Nephron progenitor cell (in vitro differentiated cells): ENCODE measurements around the gene ROR2.
A peak's percentile ranks its signal among the peaks of the same experiment; 100 is the strongest.

Source experiments
- DNase-seq: peaks from one replicate; pipeline ENCODE4 v3.0.0; 2021
- H3K27ac Mint-ChIP-seq: 2 replicates; pipeline ENCODE4 v1.8.0; 2021; ENCODE audit warnings: mild to moderate bottlenecking, moderate library complexity, mixed read lengths
- H3K27me3 Mint-ChIP-seq: 2 replicates; pipeline ENCODE4 v1.8.0; 2021; ENCODE audit warnings: mild to moderate bottlenecking, low read depth, mixed read lengths; ENCODE audit not compliant: poor library complexity
- H3K36me3 Mint-ChIP-seq: 2 replicates; pipeline ENCODE4 v1.8.0; 2021; ENCODE audit warnings: low read depth, mixed read lengths
- H3K4me1 Mint-ChIP-seq: 2 replicates; pipeline ENCODE4 v1.8.0; 2021; ENCODE audit warnings: mixed read lengths
- H3K4me3 Mint-ChIP-seq: 2 replicates; pipeline ENCODE4 v1.8.0; 2021; ENCODE audit warnings: mild to moderate bottlenecking, moderate library complexity, mixed read lengths
- H3K9me3 Mint-ChIP-seq: 2 replicates; pipeline ENCODE4 v1.8.0; 2021; ENCODE audit warnings: mild to moderate bottlenecking, moderate library complexity, mixed read lengths
- TF ChIP-seq, protein P1 (sequence below): fragments of 200-600 bp; sonication (generic); IDR thresholded peaks from 2 replicates; pipeline ENCODE4 v1.5.0; 2021; ENCODE audit warnings: antibody characterized with exemption

Gene ROR2

DNA sequence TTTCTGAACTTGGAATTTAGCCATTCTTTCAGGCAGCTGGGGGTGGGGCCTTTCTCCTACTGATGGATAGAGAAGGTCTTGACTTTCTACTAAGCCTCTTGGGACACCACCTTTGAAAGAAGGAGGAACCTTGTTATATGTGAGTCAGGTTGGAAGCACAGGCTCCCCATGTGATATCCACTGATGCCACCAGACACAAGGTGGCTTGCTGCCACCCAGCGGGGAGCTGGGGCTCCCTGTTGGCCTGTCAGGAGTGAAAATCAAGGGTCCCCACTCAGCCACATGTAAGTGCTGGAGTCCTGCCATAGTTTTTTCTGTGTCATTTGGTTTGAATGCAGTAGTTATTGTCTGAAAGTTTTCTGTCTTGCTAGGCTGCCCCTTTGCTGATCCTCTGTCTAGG lies 274.0 kb downstream of the ROR2 start:
- peaks cover 18% of the 10 kb centered on the region for H3K9me3 Mint-ChIP-seq
- peaks cover 26% of the 10 kb centered on the region for H3K4me1 Mint-ChIP-seq
- H3K27ac Mint-ChIP-seq, result no peak overlapping the region
- DNase-seq, result no peak
- H3K27me3 Mint-ChIP-seq, result peaks cover 12% of the 10 kb centered on the region
- TF ChIP-seq, protein P1, sequence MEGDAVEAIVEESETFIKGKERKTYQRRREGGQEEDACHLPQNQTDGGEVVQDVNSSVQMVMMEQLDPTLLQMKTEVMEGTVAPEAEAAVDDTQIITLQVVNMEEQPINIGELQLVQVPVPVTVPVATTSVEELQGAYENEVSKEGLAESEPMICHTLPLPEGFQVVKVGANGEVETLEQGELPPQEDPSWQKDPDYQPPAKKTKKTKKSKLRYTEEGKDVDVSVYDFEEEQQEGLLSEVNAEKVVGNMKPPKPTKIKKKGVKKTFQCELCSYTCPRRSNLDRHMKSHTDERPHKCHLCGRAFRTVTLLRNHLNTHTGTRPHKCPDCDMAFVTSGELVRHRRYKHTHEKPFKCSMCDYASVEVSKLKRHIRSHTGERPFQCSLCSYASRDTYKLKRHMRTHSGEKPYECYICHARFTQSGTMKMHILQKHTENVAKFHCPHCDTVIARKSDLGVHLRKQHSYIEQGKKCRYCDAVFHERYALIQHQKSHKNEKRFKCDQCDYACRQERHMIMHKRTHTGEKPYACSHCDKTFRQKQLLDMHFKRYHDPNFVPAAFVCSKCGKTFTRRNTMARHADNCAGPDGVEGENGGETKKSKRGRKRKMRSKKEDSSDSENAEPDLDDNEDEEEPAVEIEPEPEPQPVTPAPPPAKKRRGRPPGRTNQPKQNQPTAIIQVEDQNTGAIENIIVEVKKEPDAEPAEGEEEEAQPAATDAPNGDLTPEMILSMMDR, result no peak
- H3K4me3 Mint-ChIP-seq, result no peak overlapping the region
- no peaks in the 10 kb centered on the region for H3K36me3 Mint-ChIP-seq

DNA sequence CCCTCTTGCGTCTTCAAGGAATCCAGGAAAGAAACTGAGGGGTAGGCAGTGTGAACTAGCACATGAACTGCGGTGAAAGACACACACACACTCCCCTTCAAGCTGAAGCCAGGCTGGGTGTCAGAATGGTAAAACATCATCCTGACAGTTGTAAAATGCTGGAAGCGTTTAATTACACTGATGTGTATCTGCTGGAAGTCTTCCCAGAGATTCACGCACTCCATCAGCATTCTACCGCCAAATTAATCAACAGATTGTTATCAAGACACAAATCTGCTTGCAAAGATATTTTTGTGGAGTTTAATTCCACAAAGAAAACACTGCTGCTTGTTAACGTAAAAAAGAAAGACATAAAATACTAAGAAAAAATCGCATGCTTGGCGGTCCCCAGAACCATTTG lies 285.4 kb downstream of the ROR2 start:
- no peaks in the 10 kb centered on the region for H3K36me3 Mint-ChIP-seq
- no peak overlapping the region for H3K27ac Mint-ChIP-seq
- H3K4me1 Mint-ChIP-seq, result no peaks in the 10 kb centered on the region
- peaks cover 21% of the 10 kb centered on the region for H3K27me3 Mint-ChIP-seq
- TF ChIP-seq, protein P1, result no peak
- no peaks in the 10 kb centered on the region for H3K9me3 Mint-ChIP-seq
- no peak overlapping the region for H3K4me3 Mint-ChIP-seq
- no peak for DNase-seq

DNA sequence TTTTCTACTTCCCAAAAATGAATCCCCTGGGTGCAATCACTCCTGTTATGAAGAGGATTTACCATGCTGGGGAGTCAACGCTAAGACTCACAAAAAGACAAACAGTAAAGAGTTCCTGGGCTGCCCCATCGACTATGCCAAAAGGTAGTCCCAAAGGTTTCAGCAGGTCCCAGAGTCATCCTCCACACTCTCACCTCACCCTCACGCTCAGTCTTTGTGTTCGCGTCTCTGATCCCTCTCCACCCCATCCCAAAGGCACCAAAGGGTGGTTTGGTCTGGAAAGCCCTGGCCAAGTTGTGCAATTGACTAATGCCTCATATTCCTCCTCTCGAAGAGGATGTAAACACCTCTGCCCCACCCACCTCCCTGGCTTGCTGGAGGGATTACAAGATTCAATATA lies 286.2 kb downstream of the ROR2 start:
- no peaks in the 10 kb centered on the region for H3K9me3 Mint-ChIP-seq
- no peak for DNase-seq
- H3K27ac Mint-ChIP-seq, result no peak overlapping the region
- no peaks in the 10 kb centered on the region for H3K4me1 Mint-ChIP-seq
- H3K27me3 Mint-ChIP-seq, result peaks cover 18% of the 10 kb centered on the region
- H3K4me3 Mint-ChIP-seq, result no peak overlapping the region
- TF ChIP-seq, protein P1, result no peak
- H3K36me3 Mint-ChIP-seq, result no peaks in the 10 kb centered on the region

DNA sequence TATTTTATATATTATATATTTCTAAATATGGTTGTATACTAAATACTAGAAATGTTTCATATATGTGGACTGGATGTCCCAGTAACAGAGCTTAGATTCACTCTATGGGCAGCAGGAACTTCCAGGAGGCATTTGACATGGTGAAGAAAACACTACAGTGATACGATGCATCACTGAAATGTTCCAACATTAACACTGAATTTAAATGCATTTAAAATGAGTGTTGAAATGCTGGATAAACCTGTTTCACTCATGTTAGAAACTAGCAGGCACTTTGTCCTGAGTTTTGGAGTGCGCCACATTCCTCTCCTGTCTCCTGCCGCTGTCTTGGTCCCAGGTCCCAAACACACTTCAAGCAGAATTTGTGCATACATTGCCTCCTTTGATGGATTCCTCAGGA lies 288.6 kb downstream of the ROR2 start:
- TF ChIP-seq, protein P1, result no peak
- H3K4me1 Mint-ChIP-seq, result no peaks in the 10 kb centered on the region
- peaks cover 34% of the 10 kb centered on the region for H3K27me3 Mint-ChIP-seq
- no peaks in the 10 kb centered on the region for H3K36me3 Mint-ChIP-seq
- DNase-seq, result no peak
- H3K4me3 Mint-ChIP-seq, result no peak overlapping the region
- no peaks in the 10 kb centered on the region for H3K9me3 Mint-ChIP-seq
- H3K27ac Mint-ChIP-seq, result no peak overlapping the region

DNA sequence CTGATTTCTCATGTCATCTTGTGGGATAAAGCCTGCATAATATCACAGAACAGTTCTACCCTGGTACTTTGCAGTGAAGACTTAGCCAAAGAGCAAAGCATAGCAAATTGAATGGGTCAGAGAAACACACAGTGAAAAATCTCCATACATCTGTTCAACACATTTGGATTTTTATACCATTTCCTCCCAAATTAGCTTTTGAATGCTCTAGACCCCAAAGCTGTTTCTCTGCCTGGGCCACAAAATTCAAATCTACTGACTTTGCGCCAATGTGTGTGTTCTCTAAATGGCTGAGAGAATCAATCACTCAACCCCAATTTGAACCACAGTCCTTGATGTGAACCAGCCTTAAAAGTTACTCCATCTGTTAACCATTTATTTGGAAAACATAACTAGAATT lies 289.5 kb downstream of the ROR2 start:
- no peak for DNase-seq
- Mint-ChIP-seq H3K9me3 (no peaks in the 10 kb centered on the region), H3K27me3 (peaks cover 42% of the 10 kb centered on the region), H3K4me1 (no peaks in the 10 kb centered on the region), H3K4me3 (no peak overlapping the region), H3K36me3 (no peaks in the 10 kb centered on the region), H3K27ac (no peak overlapping the region)
- TF ChIP-seq, protein P1, result no peak

DNA sequence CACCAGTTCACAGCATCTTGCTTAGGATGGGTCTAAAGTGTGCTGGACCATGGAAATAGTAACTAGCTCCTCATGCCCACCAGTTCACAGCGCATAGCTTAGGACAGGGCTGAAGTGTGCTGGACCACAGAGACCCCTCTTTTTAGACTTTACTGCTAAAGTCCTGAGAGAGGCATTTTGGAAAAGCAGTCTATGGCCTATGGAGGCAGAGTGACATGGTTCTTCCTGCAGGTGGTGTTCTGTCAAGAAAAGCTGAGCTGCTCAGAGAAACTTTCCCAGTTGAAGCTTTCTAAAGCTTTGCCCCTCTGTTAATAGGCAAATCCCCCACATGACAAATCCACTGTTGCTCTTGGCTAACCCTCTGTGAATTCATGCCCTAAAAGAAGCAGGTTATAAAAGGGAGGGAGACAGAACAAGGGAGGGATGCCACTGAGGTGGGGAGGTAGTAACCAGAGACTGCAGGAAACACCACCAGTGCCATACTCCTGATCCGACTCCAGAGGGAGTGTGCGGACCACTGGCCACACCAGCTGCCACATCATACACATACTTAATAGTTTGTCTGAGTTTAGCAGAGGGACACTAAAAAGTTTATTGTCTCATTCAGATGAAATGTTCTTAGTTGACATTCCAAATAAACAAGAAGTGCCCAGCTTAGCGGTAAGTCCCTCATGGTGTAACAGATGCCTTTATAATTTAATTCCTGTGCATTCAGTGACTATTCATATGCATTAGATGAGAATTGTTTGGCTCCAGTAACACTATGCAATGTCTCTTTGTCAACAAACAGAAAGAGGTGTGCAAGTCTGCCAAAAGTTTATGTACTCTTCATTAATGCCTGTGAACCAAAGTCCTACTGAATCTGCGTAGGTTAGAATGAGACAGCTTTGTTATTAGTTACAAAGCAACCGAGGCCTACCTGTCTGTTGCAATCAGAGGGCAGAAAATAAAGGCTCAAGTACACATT lies 290.2 kb downstream of the ROR2 start:
- no peaks in the 10 kb centered on the region for H3K36me3 Mint-ChIP-seq
- H3K4me1 Mint-ChIP-seq, result no peaks in the 10 kb centered on the region
- H3K4me3 Mint-ChIP-seq, result no peak overlapping the region
- H3K9me3 Mint-ChIP-seq, result no peaks in the 10 kb centered on the region
- DNase-seq, result peak; percentile 32
- peaks cover 49% of the 10 kb centered on the region for H3K27me3 Mint-ChIP-seq
- TF ChIP-seq, protein P1, result peak; percentile 69
- H3K27ac Mint-ChIP-seq, result no peak overlapping the region
